GM12865 (cell line): Measurements from ENCODE around the gene GPR4.
A peak's percentile ranks its signal among the peaks of the same experiment; 100 is the strongest.

Experiments
- DNase-seq: peaks from one replicate; pipeline ENCODE4 v3.0.0; 2010; ENCODE audit warnings: low read depth
- H3K4me3 ChIP-seq: 2 replicates; pipeline ENCODE4 v1.5.1; 2011; ENCODE audit warnings: mild to moderate bottlenecking, low read depth, low read length, control low read depth
- CTCF ChIP-seq: IDR thresholded peaks from 2 replicates; pipeline ENCODE4 v1.5.1; 2011; ENCODE audit warnings: low read length, control low read depth, low read depth, inconsistent platforms; ENCODE audit not compliant: insufficient read depth; ENCODE audit errors: missing control alignments

The GPR4 gene

GRCh38 chr19:45595814-45596213, 6.2 kb downstream of the GPR4 start:
- H3K4me3 ChIP-seq, result no peak overlapping the region
- TF ChIP-seq CTCF, result no peak
- no peak for DNase-seq

DNA sequence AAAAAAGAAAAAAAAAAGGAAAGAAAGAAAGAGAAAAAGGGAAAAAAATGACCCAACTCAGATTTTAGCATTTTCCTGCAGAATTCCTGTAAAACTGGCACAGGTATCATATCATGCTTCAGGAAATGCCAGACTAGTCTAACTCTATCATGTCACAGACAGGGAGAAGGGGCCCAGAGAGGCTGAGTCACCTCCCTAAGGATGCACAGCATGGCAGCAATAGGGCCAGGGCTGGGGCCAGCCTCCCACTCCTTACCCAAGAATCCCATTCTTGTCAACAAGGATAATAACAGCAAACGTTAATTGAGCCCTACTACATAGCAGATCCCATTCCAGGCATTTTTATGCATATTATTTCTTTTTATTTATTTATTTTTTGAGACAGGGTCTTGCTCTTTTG, 8.5 kb downstream of the GPR4 start:
- DNase-seq, result no peak
- no peak for TF ChIP-seq CTCF
- H3K4me3 ChIP-seq, result no peak overlapping the region

DNA sequence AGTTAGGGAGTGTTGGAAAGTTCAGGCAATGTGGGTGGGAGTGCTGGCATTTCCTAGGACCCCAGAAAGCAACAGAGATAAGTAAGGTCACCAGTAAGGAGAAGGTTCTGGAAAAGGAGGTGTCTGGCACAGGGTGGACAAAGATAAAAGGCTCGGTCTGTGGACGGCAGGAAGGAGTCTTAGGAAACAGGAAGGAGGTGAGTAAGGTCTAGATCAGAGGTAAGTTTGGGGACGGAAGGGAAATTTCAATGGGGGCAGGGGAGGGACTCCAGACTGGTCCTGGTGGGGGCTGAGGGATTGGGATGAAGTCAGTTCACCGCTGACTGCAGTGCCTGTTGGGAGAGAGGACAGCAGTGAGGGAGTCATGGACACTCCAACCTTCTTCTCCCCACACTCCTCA, 9.6 kb downstream of the GPR4 start:
- no peak for DNase-seq
- no peak overlapping the region for H3K4me3 ChIP-seq
- no peak for TF ChIP-seq CTCF

- no peak for DNase-seq
- no peak overlapping the region for H3K4me3 ChIP-seq
- TF ChIP-seq CTCF, result no peak
Observed at GRCh38 chr19:45591638-45592005, 10.4 kb downstream of the GPR4 start.

GRCh38 chr19:45591004-45591637, 10.9 kb downstream of the GPR4 start:
- DNase-seq, result peak; percentile 66
- peak; percentile 45 for TF ChIP-seq CTCF
- no peak overlapping the region for H3K4me3 ChIP-seq

DNA sequence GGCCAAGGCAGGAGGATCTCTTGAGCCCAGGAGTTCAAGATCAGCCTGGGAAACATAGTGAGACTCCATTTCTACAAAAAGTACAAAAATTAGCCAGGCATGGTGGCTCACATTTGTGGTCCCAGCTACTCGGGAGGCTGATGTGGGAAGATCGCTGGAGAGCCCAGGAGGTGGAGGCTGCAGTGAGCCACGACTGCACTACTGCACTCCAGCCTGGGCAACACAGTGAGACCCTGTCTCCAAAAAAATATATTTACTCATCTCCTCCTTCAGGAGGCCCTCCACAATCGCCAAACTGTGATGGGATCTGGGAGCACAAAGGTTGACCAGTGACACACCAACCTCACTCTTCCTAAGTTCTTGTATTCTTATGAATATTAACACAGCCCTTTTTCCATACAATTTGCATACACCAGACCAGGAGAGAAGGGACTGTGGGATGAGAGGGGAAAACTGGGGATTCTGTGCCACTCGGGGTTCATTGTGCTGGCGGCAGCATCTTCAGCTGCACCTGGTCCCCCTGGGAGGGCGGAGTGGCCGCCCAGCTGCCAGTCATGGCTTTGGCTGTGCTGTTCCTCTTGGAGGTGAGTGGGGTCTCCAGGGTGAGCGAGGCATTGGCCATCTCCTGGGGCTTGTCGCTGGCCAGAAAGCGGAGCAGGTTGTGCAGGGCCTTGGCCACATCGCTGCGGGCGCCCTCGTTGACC, 11.6 kb downstream of the GPR4 start:
- H3K4me3 ChIP-seq, result no peak overlapping the region
- no peak for TF ChIP-seq CTCF
- DNase-seq, result no peak

DNA sequence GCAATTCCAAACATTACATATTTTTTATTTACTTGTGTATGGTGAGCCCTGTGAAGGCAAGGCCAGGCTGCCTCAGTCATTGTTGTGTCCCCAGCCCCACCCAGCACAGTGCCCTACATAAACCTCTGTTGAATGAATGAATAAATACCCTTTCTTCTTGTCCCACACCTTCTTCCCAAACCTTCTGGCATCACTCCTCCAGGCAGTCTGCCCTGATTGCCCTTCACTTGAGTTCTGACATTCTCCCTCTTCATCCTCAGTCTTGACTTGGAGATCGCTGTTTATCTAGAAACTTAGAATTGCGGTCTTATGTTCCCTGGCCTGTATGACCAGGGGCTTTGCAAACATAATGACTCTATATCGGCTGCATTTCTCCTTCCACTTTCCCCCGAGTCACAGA, 12.2 kb downstream of the GPR4 start:
- TF ChIP-seq CTCF, result no peak
- no peak overlapping the region for H3K4me3 ChIP-seq
- DNase-seq, result no peak
